HFFc6 (cell line): ENCODE measurements around the gene PTPRM. TPM values are rescaled to one million over a fixed set of nuclear protein-coding genes. Genes with fewer than 3 reads are reported as not detected.

Experiments used
- DNase-seq: peaks from one replicate; pipeline ENCODE4 v3.0.0-alpha.2; 2018
- H3K27ac Mint-ChIP-seq: 2 replicates; pipeline ENCODE4 v1.8.0; 2020; ENCODE audit warnings: mild to moderate bottlenecking, mixed read lengths
- H3K27me3 Mint-ChIP-seq: 2 replicates; pipeline ENCODE4 v1.8.0; 2021; ENCODE audit warnings: mild to moderate bottlenecking, moderate library complexity, mixed read lengths; ENCODE audit not compliant: insufficient read depth
- H3K36me3 Mint-ChIP-seq: 2 replicates; pipeline ENCODE4 v1.8.0; 2021; ENCODE audit warnings: low read depth, mixed read lengths
- H3K4me1 Mint-ChIP-seq: 2 replicates; pipeline ENCODE4 v1.8.0; 2020; ENCODE audit warnings: low read depth, mixed read lengths
- H3K4me3 Mint-ChIP-seq: 2 replicates; pipeline ENCODE4 v1.8.0; 2020; ENCODE audit warnings: mild to moderate bottlenecking, moderate library complexity, mixed read lengths
- H3K9me3 Mint-ChIP-seq: 2 replicates; pipeline ENCODE4 v1.8.0; 2020; ENCODE audit warnings: mild to moderate bottlenecking, mixed read lengths
- total RNA-seq, 6 experiments: library from RNA; stranded (reverse); fragmentation: NEBNext Ultra II Directional; extraction: Animal tissue kit (Norgen Biotek cat#: 25700); gene quantifications; 2 replicates in 1 of 6; 3 replicates in 5 of 6; pipeline ENCODE4 v1.2.3, GENCODE V29; 2021
- TF ChIP-seq, protein P1 (sequence below): fragments of 200-600 bp; sonication (generic); IDR thresholded peaks from 2 replicates; pipeline ENCODE4 v1.5.0; 2021; ENCODE audit warnings: antibody characterized with exemption, mild to moderate bottlenecking

PTPRM gene
- total RNA-seq, 6 experiments from 2014 or later: 39.4 to 49.8 (median 43.8) TPM

DNA sequence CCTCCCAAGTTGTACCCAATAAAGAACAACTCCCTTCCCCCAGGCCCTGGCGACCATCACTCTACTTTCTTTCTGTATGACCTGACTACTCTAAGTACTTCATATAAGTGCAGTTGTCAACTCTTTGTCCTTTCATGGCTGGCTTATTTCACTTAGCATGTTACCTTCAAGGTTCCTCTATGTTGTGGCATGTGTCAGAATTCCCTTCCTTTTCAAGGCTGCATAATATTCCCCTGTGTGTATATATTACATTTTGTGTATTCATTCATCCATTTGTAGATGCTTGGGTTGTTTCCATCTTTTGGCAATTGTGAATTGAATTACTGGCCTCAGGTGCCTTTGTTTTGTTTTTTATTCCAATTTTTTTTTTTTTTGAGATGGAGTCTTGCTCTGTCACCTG is 860.2 kb downstream of the PTPRM start:
- Mint-ChIP-seq H3K4me3 (no peak overlapping the region), H3K9me3 (no peaks in the 10 kb centered on the region), H3K27me3 (peaks cover 31% of the 10 kb centered on the region), H3K36me3 (no peaks in the 10 kb centered on the region), H3K4me1 (peaks cover 31% of the 10 kb centered on the region), H3K27ac (no peak overlapping the region)
- TF ChIP-seq, protein P1, sequence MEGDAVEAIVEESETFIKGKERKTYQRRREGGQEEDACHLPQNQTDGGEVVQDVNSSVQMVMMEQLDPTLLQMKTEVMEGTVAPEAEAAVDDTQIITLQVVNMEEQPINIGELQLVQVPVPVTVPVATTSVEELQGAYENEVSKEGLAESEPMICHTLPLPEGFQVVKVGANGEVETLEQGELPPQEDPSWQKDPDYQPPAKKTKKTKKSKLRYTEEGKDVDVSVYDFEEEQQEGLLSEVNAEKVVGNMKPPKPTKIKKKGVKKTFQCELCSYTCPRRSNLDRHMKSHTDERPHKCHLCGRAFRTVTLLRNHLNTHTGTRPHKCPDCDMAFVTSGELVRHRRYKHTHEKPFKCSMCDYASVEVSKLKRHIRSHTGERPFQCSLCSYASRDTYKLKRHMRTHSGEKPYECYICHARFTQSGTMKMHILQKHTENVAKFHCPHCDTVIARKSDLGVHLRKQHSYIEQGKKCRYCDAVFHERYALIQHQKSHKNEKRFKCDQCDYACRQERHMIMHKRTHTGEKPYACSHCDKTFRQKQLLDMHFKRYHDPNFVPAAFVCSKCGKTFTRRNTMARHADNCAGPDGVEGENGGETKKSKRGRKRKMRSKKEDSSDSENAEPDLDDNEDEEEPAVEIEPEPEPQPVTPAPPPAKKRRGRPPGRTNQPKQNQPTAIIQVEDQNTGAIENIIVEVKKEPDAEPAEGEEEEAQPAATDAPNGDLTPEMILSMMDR: no peak
- no peak for DNase-seq

DNA sequence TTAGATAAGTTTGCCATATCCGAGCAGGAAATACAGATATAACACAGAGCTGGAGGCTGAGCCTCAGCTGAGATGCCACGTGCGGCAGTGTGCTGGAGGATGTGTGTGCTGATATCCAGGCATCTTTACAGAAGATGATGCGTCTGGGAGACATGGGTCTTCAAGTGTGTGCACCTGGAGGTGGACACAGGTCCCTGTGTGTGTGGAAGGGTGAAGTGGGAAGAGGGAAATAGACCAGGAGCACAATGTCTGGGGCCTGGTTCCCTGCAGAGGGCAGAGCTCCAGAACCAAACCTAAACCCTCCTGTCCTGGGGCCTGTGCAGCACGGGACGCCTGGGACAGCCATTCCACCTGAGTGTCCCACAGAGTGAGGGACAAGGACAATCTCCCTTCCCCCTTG is 861.8 kb downstream of the PTPRM start:
- Mint-ChIP-seq H3K27me3 (peaks cover 45% of the 10 kb centered on the region), H3K4me3 (no peak overlapping the region), H3K9me3 (no peaks in the 10 kb centered on the region), H3K36me3 (no peaks in the 10 kb centered on the region), H3K4me1 (peaks cover 19% of the 10 kb centered on the region), H3K27ac (no peak overlapping the region)
- TF ChIP-seq, protein P1: no peak
- no peak for DNase-seq

DNA sequence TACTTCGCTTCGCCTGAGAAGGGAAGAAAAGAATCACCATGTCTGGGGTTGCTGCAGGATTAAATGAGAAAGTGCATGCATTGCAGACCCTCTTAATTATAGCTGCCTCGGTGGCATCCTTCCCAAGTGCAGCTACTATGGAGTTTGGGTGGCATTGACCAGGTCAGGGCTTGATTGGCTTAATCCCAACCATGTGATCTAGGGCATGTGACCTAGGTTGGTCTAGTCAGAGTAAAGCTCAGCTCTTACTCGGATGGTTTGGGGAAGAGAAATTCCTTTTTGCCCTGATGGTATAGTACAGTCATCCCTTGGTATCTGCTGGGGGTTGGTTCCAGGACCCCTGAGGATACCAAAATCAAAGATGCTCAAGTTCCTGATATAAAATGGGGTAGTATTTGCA is 863.9 kb downstream of the PTPRM start:
- Mint-ChIP-seq H3K36me3 (no peaks in the 10 kb centered on the region), H3K9me3 (no peaks in the 10 kb centered on the region), H3K4me3 (no peak overlapping the region), H3K27ac (no peak overlapping the region), H3K4me1 (no peaks in the 10 kb centered on the region), H3K27me3 (peaks cover 54% of the 10 kb centered on the region)
- TF ChIP-seq, protein P1: no peak
- DNase-seq: no peak

GRCh38 chr18:8433323-8433722 is 866.2 kb downstream of the PTPRM start:
- Mint-ChIP-seq H3K27me3 (peaks cover 58% of the 10 kb centered on the region), H3K36me3 (no peaks in the 10 kb centered on the region), H3K9me3 (no peaks in the 10 kb centered on the region), H3K4me3 (no peak overlapping the region), H3K27ac (no peak overlapping the region), H3K4me1 (no peaks in the 10 kb centered on the region)
- no peak for DNase-seq
- TF ChIP-seq, protein P1: no peak

- Mint-ChIP-seq H3K9me3 (no peaks in the 10 kb centered on the region), H3K4me1 (no peaks in the 10 kb centered on the region), H3K27me3 (peaks cover 54% of the 10 kb centered on the region), H3K27ac (no peak overlapping the region), H3K4me3 (no peak overlapping the region), H3K36me3 (no peaks in the 10 kb centered on the region)
- TF ChIP-seq, protein P1: no peak
- no peak for DNase-seq
These were observed 866.7 kb downstream of the PTPRM start for GRCh38 chr18:8433771-8434170.

DNA sequence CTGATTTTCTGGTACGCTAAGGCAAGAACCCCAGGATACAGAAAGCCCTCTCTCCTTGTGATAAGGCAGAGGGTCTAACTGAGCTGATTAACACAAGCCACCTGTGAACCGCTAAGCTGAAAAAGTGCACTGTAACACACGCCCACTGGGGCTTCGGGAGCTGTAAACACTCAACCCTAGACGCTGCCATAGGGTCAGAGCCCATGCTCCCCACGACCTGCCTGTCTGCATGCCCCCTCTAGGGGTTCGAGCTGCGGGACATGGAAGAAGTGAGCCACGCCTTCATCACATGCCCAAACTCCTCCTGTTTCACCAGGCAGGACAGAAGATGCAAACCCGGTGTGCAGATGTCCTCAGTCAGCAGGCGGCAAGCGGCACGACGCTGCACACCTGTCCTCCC is 868.3 kb downstream of the PTPRM start:
- TF ChIP-seq, protein P1: no peak
- peaks cover 48% of the 10 kb centered on the region for H3K27me3 Mint-ChIP-seq
- no peaks in the 10 kb centered on the region for H3K36me3 Mint-ChIP-seq
- H3K27ac Mint-ChIP-seq: no peak overlapping the region
- no peaks in the 10 kb centered on the region for H3K4me1 Mint-ChIP-seq
- H3K4me3 Mint-ChIP-seq: no peak overlapping the region
- DNase-seq: no peak
- H3K9me3 Mint-ChIP-seq: no peaks in the 10 kb centered on the region; the same call in 1 of the 2 replicates
